NT2/D1 (cell line): ENCODE results near the gene MED23.

Experiments used
- YY1 ChIP-seq: IDR thresholded peaks from 2 replicates; pipeline ENCODE4 v1.6.1; 2011; ENCODE audit not compliant: insufficient read length, insufficient read depth
- ZNF274 ChIP-seq: IDR thresholded peaks from 2 replicates; pipeline ENCODE4 v1.6.1; 2011; ENCODE audit warnings: mild to moderate bottlenecking, low read depth, low read length

- TF ChIP-seq ZNF274 (no peak), YY1 (no peak)
These were observed 28.6 kb upstream of the MED23 start for GRCh38 chr6:131656667-131657066.
